HPDE6-E6E7 (cell line): ENCODE results near the gene OCEL1.

Experiments used
- DNase-seq: peaks from one replicate; pipeline ENCODE4 v3.0.0; 2011; ENCODE audit warnings: missing footprints; ENCODE audit errors: extremely low spot score

The OCEL1 gene

DNA sequence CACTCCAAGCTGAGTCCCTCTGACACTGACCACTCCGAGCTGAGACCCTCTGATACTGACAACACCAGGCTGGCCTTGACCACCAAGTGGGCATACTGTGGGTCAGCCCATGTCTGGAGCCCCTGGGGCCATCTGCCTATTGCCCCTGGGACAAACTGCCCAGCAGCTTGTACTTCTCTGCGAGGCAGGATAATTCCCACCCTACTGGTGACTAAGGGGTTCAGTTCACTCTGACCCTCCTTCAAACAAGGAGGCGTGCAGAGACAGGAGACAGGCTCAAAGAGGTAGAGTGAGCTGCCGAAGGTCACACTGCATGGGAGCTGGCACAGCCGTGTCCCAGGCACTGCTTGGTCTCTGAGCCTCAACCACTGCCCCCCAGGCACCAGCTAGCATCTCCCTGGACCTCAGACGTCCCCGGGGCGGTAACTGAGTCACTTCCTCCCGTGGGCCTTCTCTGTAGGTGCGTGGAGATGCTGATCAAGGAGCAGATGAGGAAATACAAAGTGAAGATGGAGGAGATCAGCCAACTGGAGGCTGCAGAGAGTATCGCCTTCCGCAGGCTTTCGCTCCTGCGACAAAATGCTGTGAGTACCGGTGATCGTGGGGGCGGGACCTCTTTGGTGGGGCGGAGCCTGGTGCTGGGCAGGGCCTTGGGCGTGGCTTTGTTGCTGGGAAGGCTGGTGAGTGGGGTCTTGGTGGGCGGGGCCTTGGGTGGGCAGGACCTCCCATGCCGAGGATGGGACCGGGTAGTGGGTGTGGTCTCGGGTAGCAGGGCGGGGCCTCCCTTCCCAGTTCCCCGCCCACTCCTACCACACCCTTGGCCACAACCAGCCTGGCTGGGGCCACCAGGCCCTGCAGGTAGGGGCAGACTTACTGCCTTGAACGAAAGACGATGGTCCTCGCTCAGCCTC is 16.6 kb upstream of the OCEL1 start:
- no peak for DNase-seq

DNA sequence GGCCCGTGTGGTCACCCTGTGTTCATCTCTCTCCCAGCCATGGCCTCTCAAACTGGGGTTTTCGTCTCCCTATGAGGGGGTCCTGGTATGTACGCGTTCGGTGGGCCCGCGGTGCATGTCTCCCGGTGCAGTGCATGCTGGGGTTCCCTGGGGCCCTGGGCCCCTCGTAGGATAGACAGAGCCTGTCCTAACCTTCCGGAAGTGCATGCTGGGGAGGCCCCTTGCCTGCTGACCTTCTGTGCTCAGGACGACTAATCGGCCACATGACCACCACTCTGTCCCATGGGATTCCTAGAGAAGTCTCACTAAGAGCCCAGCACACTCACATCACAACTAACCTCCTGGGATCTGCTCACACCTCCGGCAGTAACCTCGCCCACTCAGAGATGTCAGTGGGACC is 15.7 kb upstream of the OCEL1 start:
- DNase-seq = no peak

DNA sequence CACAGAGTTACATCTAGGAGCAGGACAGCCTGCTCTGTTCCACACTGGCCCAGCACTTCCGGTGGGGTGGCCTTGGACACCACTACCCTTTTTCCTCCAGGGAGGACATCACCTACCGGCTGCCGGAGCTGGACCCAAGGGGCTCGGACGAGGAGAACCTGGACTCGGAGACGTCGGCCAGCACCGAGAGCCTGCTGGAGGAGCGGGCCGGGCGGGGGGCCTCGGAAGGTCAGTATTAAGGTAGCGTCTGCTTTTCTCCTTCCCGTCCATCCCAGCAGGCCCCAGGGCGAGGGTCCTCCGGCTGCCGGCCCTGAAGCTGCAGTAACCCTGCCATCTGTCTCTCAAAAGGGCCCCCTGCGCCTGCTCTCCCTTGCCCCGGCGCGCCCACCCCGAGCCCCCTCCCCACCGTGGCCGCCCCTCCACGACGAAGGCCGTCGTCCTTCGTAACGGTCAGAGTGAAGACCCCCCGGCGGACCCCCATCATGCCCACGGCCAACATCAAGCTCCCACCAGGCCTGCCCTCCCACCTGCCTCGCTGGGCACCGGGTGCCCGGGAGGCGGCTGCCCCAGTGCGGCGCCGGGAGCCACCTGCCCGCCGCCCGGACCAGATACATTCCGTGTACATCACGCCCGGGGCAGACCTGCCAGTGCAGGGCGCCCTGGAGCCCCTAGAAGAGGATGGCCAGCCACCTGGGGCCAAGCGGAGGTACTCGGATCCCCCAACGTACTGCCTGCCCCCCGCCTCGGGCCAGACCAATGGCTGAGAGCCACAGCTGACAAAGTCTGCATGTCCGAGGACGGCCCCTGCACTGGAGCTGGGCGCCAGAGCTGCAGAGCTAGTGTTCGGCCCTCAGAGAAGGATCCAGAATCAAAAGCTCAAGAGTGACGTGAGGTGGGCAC is 14.2 kb upstream of the OCEL1 start:
- no peak for DNase-seq

DNA sequence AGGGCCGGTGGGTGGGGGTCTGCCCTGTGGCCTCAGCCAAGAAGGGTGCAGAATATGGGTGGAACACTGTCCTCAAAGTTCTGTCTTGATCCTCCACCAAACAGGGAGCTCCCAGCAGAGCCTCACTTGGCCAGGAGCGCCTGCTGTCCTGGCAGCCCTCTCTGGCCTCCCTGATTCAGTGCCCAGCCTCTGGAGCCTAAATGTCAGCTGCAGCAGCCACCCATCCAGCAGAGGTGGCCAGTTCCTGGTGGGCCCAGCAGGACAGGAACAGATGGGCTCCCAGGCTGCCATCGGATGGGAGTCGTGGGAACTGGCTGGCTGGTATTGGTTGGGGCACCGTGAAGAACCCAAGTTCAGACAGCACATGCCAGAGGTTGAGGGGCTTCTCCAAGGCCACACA is 12.7 kb upstream of the OCEL1 start:
- DNase-seq = no peak

GRCh38 chr19:17214508-17215126 is 11.4 kb upstream of the OCEL1 start:
- no peak for DNase-seq

DNA sequence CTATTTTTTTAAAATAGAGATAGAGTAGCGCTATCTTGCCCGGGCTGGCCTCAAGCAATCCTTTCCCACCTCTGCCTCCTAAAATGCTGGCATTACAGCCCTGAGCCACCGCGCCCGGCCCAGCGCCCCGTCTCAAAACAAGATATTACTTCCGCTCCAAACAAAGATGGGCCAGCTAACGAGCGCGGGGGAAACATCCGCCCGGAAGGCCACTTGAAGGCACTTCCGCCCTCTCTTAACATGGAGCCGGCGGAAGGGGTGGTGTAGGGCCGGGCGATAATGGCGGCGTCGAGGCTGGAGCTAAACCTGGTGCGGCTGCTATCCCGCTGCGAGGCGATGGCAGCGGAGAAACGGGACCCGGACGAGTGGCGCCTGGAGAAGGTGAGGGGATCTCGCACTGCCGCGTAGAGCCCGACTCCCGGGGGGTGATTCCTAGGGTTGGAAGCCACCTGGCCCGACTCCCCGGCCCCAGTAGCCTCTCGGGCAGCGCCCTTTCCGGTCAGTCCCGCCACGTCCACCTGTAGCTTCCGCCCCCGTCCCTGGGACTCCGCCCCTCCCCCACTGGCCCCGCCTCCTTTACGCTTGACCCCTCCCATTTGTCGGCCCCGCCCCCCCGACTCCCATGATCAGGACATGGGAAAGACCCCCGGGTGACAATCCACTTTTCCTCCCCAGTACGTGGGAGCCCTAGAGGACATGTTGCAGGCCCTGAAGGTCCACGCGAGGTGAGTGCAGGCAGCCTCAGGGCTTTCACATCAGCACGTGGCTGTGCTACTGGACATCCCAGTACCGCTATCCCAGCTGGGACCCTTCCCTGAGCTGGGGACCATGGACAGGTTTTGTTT is 10.7 kb upstream of the OCEL1 start, which contains the start of gene USE1:
TSS of gene USE1 (plus strand) at position 231 of the 845 bp plus-strand sequence. CDS start at position 280, 49 bp downstream.
- DNase-seq = peak; percentile 87

GRCh38 chr19:17216058-17216670 is 9.9 kb upstream of the OCEL1 start:
- DNase-seq = no peak

DNA sequence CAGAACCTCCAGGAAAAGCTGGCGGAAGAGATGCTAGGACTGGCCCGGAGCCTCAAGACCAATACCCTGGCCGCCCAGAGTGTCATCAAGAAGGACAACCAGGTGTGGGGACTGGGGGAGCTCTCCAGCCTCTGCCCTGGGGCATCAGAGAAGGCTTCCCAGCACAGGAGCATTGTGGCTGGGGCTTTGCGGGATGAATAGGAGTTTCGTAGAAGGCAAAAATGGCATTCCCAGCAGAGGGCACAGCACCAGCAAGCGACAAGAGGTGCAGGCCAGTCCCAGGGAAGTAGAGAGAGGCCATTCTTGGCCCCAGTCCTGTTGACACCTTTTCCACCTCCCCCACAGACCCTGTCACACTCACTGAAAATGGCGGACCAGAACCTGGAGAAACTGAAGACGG is 6.7 kb upstream of the OCEL1 start:
- no peak for DNase-seq

- peak; percentile 43 for DNase-seq
Measured at GRCh38 chr19:17220207-17220758, 5.7 kb upstream of the OCEL1 start.

GRCh38 chr19:17225053-17225452 is 973 bp upstream of the OCEL1 start:
- no peak for DNase-seq

DNA sequence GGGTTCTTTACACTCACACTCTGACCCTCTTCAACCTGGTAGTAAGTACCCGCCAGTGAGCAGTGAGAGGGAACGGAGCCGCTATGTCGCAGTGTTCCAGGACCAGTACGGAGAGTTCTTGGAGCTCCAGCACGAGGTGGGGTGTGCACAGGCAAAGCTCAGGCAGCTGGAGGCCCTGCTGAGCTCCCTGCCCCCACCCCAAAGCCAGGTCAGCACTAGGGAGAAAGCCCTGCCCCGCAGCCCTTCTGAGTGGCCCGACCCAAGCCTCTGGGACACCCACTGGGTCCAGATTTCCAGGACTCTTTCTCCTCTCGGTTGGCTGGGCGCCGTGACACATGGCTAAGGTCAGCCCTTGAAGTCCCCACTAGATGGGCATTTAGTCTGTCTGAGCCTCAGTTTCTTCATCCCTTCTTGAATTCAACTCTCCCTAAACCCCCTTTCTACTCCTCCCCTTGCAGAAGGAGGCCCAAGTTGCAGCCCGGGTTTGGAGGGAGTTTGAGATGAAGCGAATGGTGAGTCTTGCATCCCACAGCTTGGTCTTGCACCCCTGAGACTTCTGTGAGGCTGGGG is 1.9 kb downstream of the OCEL1 start:
- DNase-seq = no peak

- DNase-seq = no peak
Measured at GRCh38 chr19:17229890-17230289, 3.9 kb downstream of the OCEL1 start.

DNA sequence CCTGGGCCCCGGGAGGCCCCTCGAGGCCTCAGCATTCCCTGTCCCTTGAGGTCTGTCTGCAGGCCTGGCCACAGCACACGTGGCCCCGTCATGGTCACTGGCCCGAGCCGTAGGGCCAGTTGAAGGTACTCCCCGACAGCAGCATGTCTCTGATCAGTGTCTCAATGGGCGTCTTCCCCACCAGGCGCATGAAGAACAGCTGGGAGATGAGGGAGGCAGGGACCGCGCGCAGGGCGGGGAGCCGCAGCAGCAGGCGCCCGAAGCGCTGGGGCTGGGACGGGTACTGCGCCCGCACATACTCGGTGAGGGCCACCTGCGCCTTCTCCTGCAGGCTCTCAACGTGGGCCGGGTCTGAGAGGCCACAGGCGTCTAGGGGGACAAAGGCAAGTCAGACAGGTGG is 6.2 kb downstream of the OCEL1 start:
- no peak for DNase-seq

DNA sequence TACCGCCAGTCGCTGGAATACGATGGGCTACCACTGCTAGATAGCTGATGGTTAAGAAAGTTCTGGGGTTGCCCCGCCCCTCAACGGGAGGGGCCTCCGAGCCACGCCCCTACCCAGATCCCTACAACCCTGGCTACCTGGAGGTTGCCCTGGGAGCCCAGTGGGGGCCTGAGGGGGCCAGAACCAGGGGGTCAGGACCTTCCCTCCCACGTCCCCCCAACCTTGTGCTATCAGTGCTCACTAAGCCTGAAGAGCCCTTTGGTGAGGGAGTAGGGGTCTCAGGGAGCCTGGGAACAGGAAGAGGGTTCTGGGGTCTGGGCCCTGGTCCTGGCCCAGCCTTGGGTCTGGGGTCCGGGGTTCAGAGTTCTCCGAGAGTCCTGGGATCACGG is 8.9 kb downstream of the OCEL1 start:
- peak; percentile 53 for DNase-seq

- peak; percentile 49 for DNase-seq
Measured at GRCh38 chr19:17235300-17235970, 9.4 kb downstream of the OCEL1 start.

GRCh38 chr19:17235971-17236777 is 10.1 kb downstream of the OCEL1 start:
- no peak for DNase-seq

- DNase-seq = no peak
Measured at GRCh38 chr19:17236811-17237543, 11.0 kb downstream of the OCEL1 start.
